K562 (cell line): ENCODE results near the gene ACTL9. TPM values are rescaled to one million over a fixed set of nuclear protein-coding genes. Genes with fewer than 3 reads are reported as not detected.

Experiments
- ATAC-seq: fragments of 200-7000 bp; cut with Tn5 transposase; 3 replicates; pipeline ENCODE4 v1.9.1; 2020; ENCODE audit warnings: moderate library complexity
- BruUV-seq: library from RNA; stranded (reverse); fragments of 400-500 nt; replicated peaks from 2 replicates; lab custom pipeline; 2021; lab: Mats Ljungman, UMichigan
- CTCF ChIA-PET: fragments of 300-600 bp; formaldehyde crosslinking; extraction: SDS; loops from one replicate; lab custom pipeline; 2021; ENCODE audit warnings: low intra/inter-chr PET ratio; lab: Yijun Ruan, JAX
- POLR2A ChIA-PET: fragments of 300-600, 350-650 bp; sonication (Branson Sonifier 250); formaldehyde crosslinking; extraction: SDS; loops from one replicate; lab custom pipeline; 2021; ENCODE audit warnings: antibody characterized with exemption, inconsistent platforms; lab: Yijun Ruan, JAX
- DNase-seq, 4 experiments: peaks; one replicate each; pipeline versions ENCODE4 v3.0.0 to v3.0.0-alpha.2; 2011 to 2018; ENCODE audit warnings: low spot score in 3 of 4, mixed read lengths in 3 of 4; ENCODE audit errors: extremely low read depth in 1 of 4
- FAIRE-seq: peaks from 2 replicates; lab custom pipeline; 2011; peaks lifted over from hg19 to GRCh38; lab: Jason Lieb, UNC
- H2AFZ ChIP-seq: 2 replicates; pipeline ENCODE4 v1.6.0; 2011; ENCODE audit warnings: low read depth, low read length, control low read depth, inconsistent platforms
- H3K27ac ChIP-seq: fragments of 200-600 bp; 3 replicates; pipeline ENCODE4 v1.8.0; 2011; ENCODE audit warnings: low read depth, mild to moderate bottlenecking, control low read depth, inconsistent platforms, low read length, moderate library complexity, mixed read lengths; ENCODE audit errors: extremely low read depth
- H3K27me3 ChIP-seq, 2 experiments: fragments of 300-600 bp in 1 of 2; 2 replicates in 1 of 2; 3 replicates in 1 of 2; pipeline versions ENCODE4 v1.6.0 to v1.8.0; 2011; ENCODE audit warnings: inconsistent platforms in 2 of 2, low read length in 2 of 2, mild to moderate bottlenecking in 1 of 2, mixed read lengths in 1 of 2, moderate library complexity in 1 of 2; ENCODE audit not compliant: control insufficient read depth in 2 of 2, insufficient read depth in 2 of 2
- H3K36me3 ChIP-seq: fragments of 300-600 bp; 3 replicates; pipeline ENCODE4 v1.8.0; 2011; ENCODE audit warnings: mild to moderate bottlenecking, low read length, inconsistent platforms; ENCODE audit not compliant: control insufficient read depth, insufficient read depth
- H3K4me1 ChIP-seq, 2 experiments: fragments of 200-600 bp in 1 of 2; replicated peaks in 1 of 2; 2 replicates in 1 of 2; 3 replicates in 1 of 2; pipeline versions ENCODE4 v1.5.1 to v1.8.0; 2011; ENCODE audit warnings: inconsistent platforms in 2 of 2, low read length in 2 of 2, mild to moderate bottlenecking in 1 of 2, mixed read lengths in 1 of 2, moderate library complexity in 1 of 2; ENCODE audit not compliant: control insufficient read depth in 2 of 2, insufficient read depth in 2 of 2
- H3K4me2 ChIP-seq: 2 replicates; pipeline ENCODE4 v1.6.1; 2011; ENCODE audit warnings: low read length, control low read depth, inconsistent platforms, mixed read lengths; ENCODE audit not compliant: insufficient read depth
- H3K4me3 ChIP-seq: fragments of 200-600 bp; sonication (generic), shearing (Covaris generic); 2 replicates; pipeline ENCODE4 v1.5.1; 2016; ENCODE audit warnings: control low read depth, inconsistent platforms
- H3K79me2 ChIP-seq: fragments of 200-600 bp; 3 replicates; pipeline ENCODE4 v1.8.0; 2011; ENCODE audit warnings: low read length, inconsistent platforms; ENCODE audit not compliant: control insufficient read depth, insufficient read depth
- H3K9ac ChIP-seq, 2 experiments: 2 replicates each; pipeline versions ENCODE4 v1.6.0 to v1.6.1; 2011; ENCODE audit warnings: low read depth in 2 of 2, low read length in 2 of 2, control low read depth in 1 of 2, inconsistent platforms in 1 of 2, mild to moderate bottlenecking in 1 of 2, mixed read lengths in 1 of 2; ENCODE audit not compliant: insufficient read depth in 1 of 2
- H3K9me1 ChIP-seq: one replicate; pipeline ENCODE4 v1.6.0; 2011; ENCODE audit warnings: inconsistent platforms, mild to moderate bottlenecking, low read length, moderate library complexity; ENCODE audit not compliant: control insufficient read depth, insufficient read depth
- H3K9me3 ChIP-seq: replicated peaks from 2 replicates; pipeline ENCODE4 v1.5.1; 2011; ENCODE audit warnings: low read depth, low read length, inconsistent platforms; ENCODE audit not compliant: control insufficient read depth, insufficient read depth
- H4K20me1 ChIP-seq: replicated peaks from 2 replicates; pipeline ENCODE4 v1.6.1; 2011; ENCODE audit warnings: low read length, inconsistent platforms, mixed read lengths; ENCODE audit not compliant: control insufficient read depth, insufficient read depth
- CHD4 ChIP-seq: fragments of 200-600 bp; sonication (generic); IDR thresholded peaks from 3 replicates; pipeline ENCODE4 v1.6.1; 2012; ENCODE audit warnings: low read depth, mild to moderate bottlenecking, mixed read lengths, low read length, inconsistent platforms; ENCODE audit not compliant: insufficient read depth, insufficient replicate concordance, poor library complexity, severe bottlenecking
- EHMT2 ChIP-seq: fragments of 450-650 bp; IDR thresholded peaks from 2 replicates; pipeline ENCODE4 v1.6.1; 2018; ENCODE audit warnings: antibody characterized with exemption
- HDAC2 ChIP-seq: fragments of 450-650 bp; IDR thresholded peaks from 2 replicates; pipeline ENCODE4 v1.6.1; 2016; ENCODE audit warnings: mild to moderate bottlenecking
- HDGF ChIP-seq: fragments of 450-650 bp; IDR thresholded peaks from 2 replicates; pipeline ENCODE4 v1.6.1; 2016
- OTX1 ChIP-seq: fragments of 450-650 bp; formaldehyde crosslinking; IDR thresholded peaks from 2 replicates; pipeline ENCODE4 v1.4.0; 2022; ENCODE audit warnings: mild to moderate bottlenecking
- POLR2G ChIP-seq: fragments of 200-400 bp; formaldehyde crosslinking; IDR thresholded peaks from 2 replicates; pipeline ENCODE4 v1.6.1; 2017; ENCODE audit warnings: low read depth, mild to moderate bottlenecking, antibody characterized with exemption, low read length, moderate library complexity
- SNRNP70 ChIP-seq: fragments of 200-400 bp; formaldehyde crosslinking; optimal IDR thresholded peaks from 2 replicates; pipeline ENCODE3; 2017; ENCODE audit warnings: low read depth, low read length
- SP1 ChIP-seq: sonication (generic); formaldehyde crosslinking; IDR thresholded peaks from 2 replicates; pipeline ENCODE4 v1.8.1; 2022; ENCODE audit warnings: mild to moderate bottlenecking, missing genetic modification reagents
- ZNF232 ChIP-seq: sonication (generic); formaldehyde crosslinking; IDR thresholded peaks from 2 replicates; pipeline ENCODE4 v1.8.0; 2022; ENCODE audit warnings: mild to moderate bottlenecking, missing genetic modification reagents
- ZNF324 ChIP-seq: fragments of 250-450 bp; sonication (Bioruptor Pico); IDR thresholded peaks from 2 replicates; pipeline ENCODE4 v1.4.0; 2020; ENCODE audit warnings: mild to moderate bottlenecking
- ZNF717 ChIP-seq: fragments of 250-450 bp; sonication (Bioruptor Pico); IDR thresholded peaks from 2 replicates; pipeline ENCODE4 v1.5.0; 2021
- in situ Hi-C: fragments of 300-500 bp; cut with MboI; formaldehyde crosslinking; loops from 4 replicates; pipeline ENCODE4 v1.15.0; 2018; ENCODE audit warnings: inconsistent platforms, mixed read lengths
- intact Hi-C: fragments of 100-400 bp; cut with micrococcal nuclease; formaldehyde crosslinking; loops from 2 replicates; pipeline ENCODE4 v1.14.2; 2022
- polyA plus RNA-seq, 8 experiments: library from polyadenylated mRNA; depleted of rRNA in 4 of 8; stranded (reverse) in 5 of 8; unstranded in 3 of 8; fragments of >200 nt; fragmentation: Nextera tagmentation in 2 of 8; fragmentation: Illumina TruSeq in 1 of 8; extraction: Ambion mirVana in 2 of 8; extraction: Trizol in 1 of 8; gene quantifications; 2 replicates each; pipeline versions ENCODE4 v1.2.1 to v1.2.3, GENCODE V29; 2011 to 2014; ENCODE audit warnings: inconsistent platforms in 1 of 8, missing spikeins in 1 of 8
- total RNA-seq, 7 experiments: library from RNA; depleted of rRNA in 6 of 7; stranded (reverse); fragments of >200 nt in 6 of 7; fragmentation: Illumina TruSeq in 2 of 7; extraction: Trizol in 2 of 7; gene quantifications; 2 replicates each; pipeline versions ENCODE4 v1.2.1 to v1.2.3, GENCODE V29; 2011 to 2021; ENCODE audit warnings: low replicate concordance in 1 of 7
- TF ChIP-seq, protein P1 (sequence below): fragments of 450-650 bp; formaldehyde crosslinking; IDR thresholded peaks from 2 replicates; pipeline ENCODE4 v1.4.0; 2022; ENCODE audit warnings: missing genetic modification characterization
- TF ChIP-seq, protein P2 (sequence below): fragments of 450-650 bp; formaldehyde crosslinking; conservative IDR thresholded peaks from 2 replicates; pipeline ENCODE4 v1.4.0; 2022; ENCODE audit warnings: mild to moderate bottlenecking, missing genetic modification characterization

The ACTL9 gene
- total and polyA plus RNA-seq, 9 of the 15 experiments (the other 6 are each of a cell fraction or from before 2014, with no cell fraction given) = not detected

DNA sequence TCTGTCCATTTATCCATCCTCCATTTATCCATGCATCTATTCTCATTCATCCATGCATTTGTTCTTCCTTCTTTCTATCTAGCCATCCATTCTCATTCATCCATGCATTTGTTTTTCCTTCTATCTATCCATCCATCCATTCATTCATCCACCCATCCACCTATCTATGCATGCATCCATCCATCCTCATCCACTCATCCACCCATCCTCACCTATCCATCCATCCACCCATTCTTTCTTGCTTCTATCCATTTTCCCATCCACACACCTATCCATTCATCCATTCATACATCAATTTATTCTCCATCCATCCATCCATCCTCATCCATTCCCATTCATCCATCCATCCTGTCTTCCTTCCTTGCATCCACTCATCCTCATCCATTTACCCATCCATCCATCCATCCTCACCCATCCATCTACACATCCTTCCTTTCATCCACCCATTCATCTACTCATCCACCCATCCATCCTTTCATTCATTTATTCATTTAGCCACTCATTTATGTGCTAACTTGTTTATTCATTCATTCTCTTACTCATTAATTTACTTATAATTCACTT lies 20.3 kb downstream of the ACTL9 start:
- Histone ChIP-seq H3K9ac (no peak overlapping the region), H3K27me3 (peaks cover 0 to 1% of the 10 kb centered on the region in 2 experiments; a peak in 1 of 5 replicates), H3K79me2 (no peaks in the 10 kb centered on the region), H3K27ac (no peak overlapping the region), H3K9me3 (no peaks in the 10 kb centered on the region), H3K4me3 (no peak overlapping the region), H3K36me3 (no peaks in the 10 kb centered on the region), H2AFZ (no peak overlapping the region), H3K9me1 (no peaks in the 10 kb centered on the region), H4K20me1 (no peaks in the 10 kb centered on the region), H3K4me1 (peaks cover 0 to 7% of the 10 kb centered on the region in 2 experiments; a peak in 2 of 5 replicates), H3K4me2 (no peak overlapping the region)
- BruUV-seq = no TSS peak
- intact Hi-C loops (no loop called here), in situ Hi-C loops (no loop called here)
- no peak for ATAC-seq
- POLR2A ChIA-PET = no interaction called here
- no peak for DNase-seq
- CTCF ChIA-PET = interaction anchor here (0.6 kb wide), 1 partner anchor 503 kb away, joined by 4 read pairs; no protein-coding TSS in a partner anchor
- no peak for TF ChIP-seq POLR2G
- no peak for TF ChIP-seq ZNF324 (CRISPR knock-in tag)
- TF ChIP-seq EHMT2 = 0 out of 2 replicates have a peak, but pooled peaks have one; percentile 23
- TF ChIP-seq CHD4 = no peak
- no peak for TF ChIP-seq ZNF232 (CRISPR knock-in tag)
- no peak for TF ChIP-seq SP1 (CRISPR knock-in tag)
- TF ChIP-seq, protein P1, sequence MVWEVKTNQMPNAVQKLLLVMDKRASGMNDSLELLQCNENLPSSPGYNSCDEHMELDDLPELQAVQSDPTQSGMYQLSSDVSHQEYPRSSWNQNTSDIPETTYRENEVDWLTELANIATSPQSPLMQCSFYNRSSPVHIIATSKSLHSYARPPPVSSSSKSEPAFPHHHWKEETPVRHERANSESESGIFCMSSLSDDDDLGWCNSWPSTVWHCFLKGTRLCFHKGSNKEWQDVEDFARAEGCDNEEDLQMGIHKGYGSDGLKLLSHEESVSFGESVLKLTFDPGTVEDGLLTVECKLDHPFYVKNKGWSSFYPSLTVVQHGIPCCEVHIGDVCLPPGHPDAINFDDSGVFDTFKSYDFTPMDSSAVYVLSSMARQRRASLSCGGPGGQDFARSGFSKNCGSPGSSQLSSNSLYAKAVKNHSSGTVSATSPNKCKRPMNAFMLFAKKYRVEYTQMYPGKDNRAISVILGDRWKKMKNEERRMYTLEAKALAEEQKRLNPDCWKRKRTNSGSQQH (CRISPR knock-in tag) = 0 out of 2 replicates have a peak, but pooled peaks have one; percentile 13
- TF ChIP-seq, protein P2, sequence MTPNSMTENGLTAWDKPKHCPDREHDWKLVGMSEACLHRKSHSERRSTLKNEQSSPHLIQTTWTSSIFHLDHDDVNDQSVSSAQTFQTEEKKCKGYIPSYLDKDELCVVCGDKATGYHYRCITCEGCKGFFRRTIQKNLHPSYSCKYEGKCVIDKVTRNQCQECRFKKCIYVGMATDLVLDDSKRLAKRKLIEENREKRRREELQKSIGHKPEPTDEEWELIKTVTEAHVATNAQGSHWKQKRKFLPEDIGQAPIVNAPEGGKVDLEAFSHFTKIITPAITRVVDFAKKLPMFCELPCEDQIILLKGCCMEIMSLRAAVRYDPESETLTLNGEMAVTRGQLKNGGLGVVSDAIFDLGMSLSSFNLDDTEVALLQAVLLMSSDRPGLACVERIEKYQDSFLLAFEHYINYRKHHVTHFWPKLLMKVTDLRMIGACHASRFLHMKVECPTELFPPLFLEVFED (CRISPR knock-in tag) = 0 out of 2 replicates have a peak, but pooled peaks have one; percentile 51
- TF ChIP-seq OTX1 = peak; percentile 56; the same call in 1 of the 2 replicates
- no peak for TF ChIP-seq HDAC2
- TF ChIP-seq ZNF717 (CRISPR knock-in tag) = no peak
- TF ChIP-seq HDGF = no peak
- no peak for TF ChIP-seq SNRNP70
- FAIRE-seq = no peak
